ENCODE data around the gene SERGEF. TPM values are rescaled to one million over a fixed set of nuclear protein-coding genes. Genes with fewer than 3 reads are reported as not detected.
"Not testable (repeated sequence)": the region's sequence is repeated elsewhere in the genome, so short reads cannot be mapped to it uniquely, and the experiment has no call there.

The SERGEF gene
- total RNA-seq, 1 experiment from 2014 or later, result 47.0 TPM

DNA sequence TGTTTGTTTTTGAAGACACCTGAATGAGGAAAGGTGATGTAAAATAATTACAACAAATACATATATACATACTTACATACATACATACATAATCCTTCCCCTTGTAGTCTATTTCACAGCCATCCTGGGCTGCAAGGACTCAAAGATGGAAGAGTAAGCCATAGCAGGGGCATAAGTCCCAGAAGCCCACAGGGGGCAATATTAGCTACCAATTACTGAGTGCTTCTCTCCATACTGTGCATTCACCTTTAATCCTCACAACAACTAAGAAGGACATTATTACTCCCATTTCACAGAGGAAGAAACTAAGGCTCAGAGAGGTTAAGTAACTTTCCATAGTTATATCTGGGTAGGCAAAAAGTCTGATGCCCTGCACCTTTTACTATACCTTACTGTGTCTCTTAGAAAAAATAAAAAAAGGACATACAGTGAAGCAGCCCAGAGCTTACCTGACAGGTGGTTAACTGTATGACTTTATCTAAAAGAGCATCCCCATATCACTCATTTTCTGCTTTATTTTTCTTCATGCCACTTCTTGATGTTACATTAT lies 2.7 kb downstream of the SERGEF start:
- DNase-seq, result peak; percentile 48
- Histone ChIP-seq H3K9me3 (ENCODE audit: low read length) (no peaks in the 10 kb centered on the region), H3K27ac (ENCODE audit: low read length) (no peak overlapping the region), H3K4me2 (ENCODE audit: low read depth, low read length, poor library complexity, severe bottlenecking) (peak overlapping the region; percentile 97), H3K9ac (ENCODE audit: low read length) (no peak overlapping the region), H3K36me3 (ENCODE audit: insufficient read depth, low read length) (peaks cover 21% of the 10 kb centered on the region), H4K20me1 (ENCODE audit: insufficient read depth, low read depth, low read length) (no peaks in the 10 kb centered on the region), H3K9me2 (replicated peaks; ENCODE audit: insufficient read depth, low read length) (no peaks in the 10 kb centered on the region), H3K27me3 (ENCODE audit: low read length) (no peaks in the 10 kb centered on the region), H3K79me2 (ENCODE audit: low read length) (peaks cover 69% of the 10 kb centered on the region), H3K4me1 (ENCODE audit: low read length) (peaks cover 38% of the 10 kb centered on the region), H2AFZ (ENCODE audit: low read length) (no peak overlapping the region), H3K4me3 (ENCODE audit: low read length) (no peak overlapping the region)

DNA sequence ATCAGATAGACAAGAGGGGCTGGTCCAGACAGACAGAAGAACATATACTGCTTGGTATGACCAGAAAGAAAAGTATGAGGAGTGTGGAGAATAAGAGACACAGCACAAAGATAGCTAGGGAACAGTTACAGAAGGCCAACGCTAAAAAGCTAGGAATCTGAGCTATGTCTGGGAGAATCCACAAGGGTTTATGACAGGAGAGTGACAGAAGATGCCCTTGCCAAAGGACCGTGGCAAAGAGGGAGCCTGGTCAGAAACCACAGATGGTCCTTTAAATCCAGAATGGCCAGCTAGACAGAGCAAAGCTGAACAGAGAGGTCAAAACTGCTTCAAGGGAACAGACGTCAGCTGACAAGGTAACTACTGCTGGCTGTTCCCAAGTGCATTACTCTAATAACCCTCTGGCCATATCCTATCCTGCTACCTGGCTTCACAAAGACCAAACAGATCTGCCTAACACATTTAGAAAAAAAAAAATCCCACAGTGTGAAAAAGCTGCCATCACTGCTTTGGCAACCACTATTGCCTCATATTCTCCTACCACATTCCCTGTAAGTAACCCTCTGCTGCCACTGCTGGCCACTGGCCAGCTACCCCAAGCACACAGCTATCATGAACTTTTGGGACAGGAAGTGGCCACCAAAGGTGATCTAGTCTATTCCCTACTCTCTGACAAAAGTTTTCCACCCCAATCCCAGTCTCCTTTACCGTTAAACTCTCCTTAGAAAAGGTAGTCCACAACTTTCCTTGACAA lies 7.3 kb downstream of the SERGEF start:
- Histone ChIP-seq H3K9me3 (ENCODE audit: low read length) (no peaks in the 10 kb centered on the region), H3K36me3 (ENCODE audit: insufficient read depth, low read length) (peaks cover 50% of the 10 kb centered on the region), H4K20me1 (ENCODE audit: insufficient read depth, low read depth, low read length) (no peaks in the 10 kb centered on the region), H3K9me2 (replicated peaks; ENCODE audit: insufficient read depth, low read length) (no peaks in the 10 kb centered on the region), H3K9ac (ENCODE audit: low read length) (no peak overlapping the region), H2AFZ (ENCODE audit: low read length) (no peak overlapping the region), H3K79me2 (ENCODE audit: low read length) (peaks cover 40% of the 10 kb centered on the region), H3K4me2 (ENCODE audit: low read depth, low read length, poor library complexity, severe bottlenecking) (no peak overlapping the region), H3K4me3 (ENCODE audit: low read length) (no peak overlapping the region), H3K27ac (ENCODE audit: low read length) (no peak overlapping the region), H3K27me3 (ENCODE audit: low read length) (no peaks in the 10 kb centered on the region), H3K4me1 (ENCODE audit: low read length) (peaks cover 4% of the 10 kb centered on the region)
- DNase-seq, result no peak

DNA sequence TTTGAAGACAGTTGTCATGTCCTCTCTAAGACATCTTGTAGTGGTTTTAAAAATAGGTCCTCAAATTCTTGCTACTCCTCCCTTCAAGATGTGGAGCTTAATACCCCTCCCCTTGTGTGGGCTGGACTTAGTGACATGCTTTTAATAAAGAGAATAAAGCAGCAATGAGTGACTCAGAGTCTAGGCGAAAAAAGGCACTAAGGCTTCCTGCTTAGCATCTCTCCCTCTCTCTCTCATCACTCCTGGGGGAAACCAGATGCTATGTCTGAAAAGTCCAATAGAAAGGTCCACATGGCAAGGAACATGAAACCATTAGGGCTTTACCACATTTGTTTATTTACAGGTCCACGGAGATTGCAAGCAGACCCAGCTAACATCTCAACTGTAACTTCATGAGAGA lies 11.7 kb downstream of the SERGEF start:
- no peak overlapping the region for H3K9ac ChIP-seq (ENCODE audit: low read length)
- peaks cover 48% of the 10 kb centered on the region for H3K36me3 ChIP-seq (ENCODE audit: insufficient read depth, low read length)
- no peaks in the 10 kb centered on the region for H3K9me2 ChIP-seq (replicated peaks; ENCODE audit: insufficient read depth, low read length)
- no peaks in the 10 kb centered on the region for H3K79me2 ChIP-seq (ENCODE audit: low read length)
- H2AFZ ChIP-seq (ENCODE audit: low read length), result no peak overlapping the region
- no peak overlapping the region for H3K4me2 ChIP-seq (ENCODE audit: low read depth, low read length, poor library complexity, severe bottlenecking)
- no peaks in the 10 kb centered on the region for H3K27me3 ChIP-seq (ENCODE audit: low read length)
- no peak overlapping the region for H3K4me3 ChIP-seq (ENCODE audit: low read length)
- H4K20me1 ChIP-seq (ENCODE audit: insufficient read depth, low read depth, low read length), result no peaks in the 10 kb centered on the region
- no peaks in the 10 kb centered on the region for H3K4me1 ChIP-seq (ENCODE audit: low read length)
- no peaks in the 10 kb centered on the region for H3K9me3 ChIP-seq (ENCODE audit: low read length)
- no peak overlapping the region for H3K27ac ChIP-seq (ENCODE audit: low read length)
- DNase-seq, result no peak

- Histone ChIP-seq H3K27ac (ENCODE audit: low read length) (no peak overlapping the region), H3K4me2 (ENCODE audit: low read depth, low read length, poor library complexity, severe bottlenecking) (no peak overlapping the region)
Observed at GRCh38 chr11:18000760-18001159, 12.1 kb downstream of the SERGEF start.

DNA sequence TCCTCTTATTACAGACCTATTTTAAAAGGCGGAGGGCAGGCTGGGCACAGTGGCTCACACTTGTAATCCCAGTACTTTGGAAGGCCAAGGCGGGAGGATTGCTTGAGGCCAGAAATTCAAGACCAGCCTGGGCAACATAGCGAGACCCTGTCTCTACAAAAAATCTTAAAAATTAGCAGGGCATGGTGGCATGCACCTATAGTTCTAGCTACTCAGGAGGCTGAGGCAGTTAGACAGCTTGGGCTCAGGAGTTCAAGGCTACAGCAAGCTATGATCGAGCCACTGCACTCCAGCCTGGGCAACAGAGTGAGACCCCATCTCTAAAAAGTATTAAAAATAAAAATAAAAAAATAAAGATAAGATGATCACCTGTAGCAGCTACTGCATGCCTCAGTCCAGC lies 12.7 kb downstream of the SERGEF start:
- H2AFZ ChIP-seq (ENCODE audit: low read length); H4K20me1 ChIP-seq (ENCODE audit: insufficient read depth, low read depth, low read length); H3K4me3 ChIP-seq (ENCODE audit: low read length); H3K9me3 ChIP-seq (ENCODE audit: low read length); H3K27me3 ChIP-seq (ENCODE audit: low read length); H3K9ac ChIP-seq (ENCODE audit: low read length); H3K79me2 ChIP-seq (ENCODE audit: low read length); H3K27ac ChIP-seq (ENCODE audit: low read length); H3K9me2 ChIP-seq (replicated peaks; ENCODE audit: insufficient read depth, low read length); H3K4me2 ChIP-seq (ENCODE audit: low read depth, low read length, poor library complexity, severe bottlenecking); DNase-seq; H3K4me1 ChIP-seq (ENCODE audit: low read length): not testable (repeated sequence)
- peaks cover 46% of the 10 kb centered on the region for H3K36me3 ChIP-seq (ENCODE audit: insufficient read depth, low read length)

More at GRCh38 chr11:18000760-18001159, 12.1 kb downstream of the SERGEF start:
- H3K4me3 ChIP-seq (ENCODE audit: low read length), result no peak overlapping the region
- peaks cover 50% of the 10 kb centered on the region for H3K36me3 ChIP-seq (ENCODE audit: insufficient read depth, low read length)
- H2AFZ ChIP-seq (ENCODE audit: low read length), result no peak overlapping the region
- H3K27me3 ChIP-seq (ENCODE audit: low read length), result no peaks in the 10 kb centered on the region
- H3K4me1 ChIP-seq (ENCODE audit: low read length), result no peaks in the 10 kb centered on the region
- no peaks in the 10 kb centered on the region for H4K20me1 ChIP-seq (ENCODE audit: insufficient read depth, low read depth, low read length)
- no peaks in the 10 kb centered on the region for H3K9me3 ChIP-seq (ENCODE audit: low read length)
- H3K79me2 ChIP-seq (ENCODE audit: low read length), result no peaks in the 10 kb centered on the region
- no peaks in the 10 kb centered on the region for H3K9me2 ChIP-seq (replicated peaks; ENCODE audit: insufficient read depth, low read length)
- H3K9ac ChIP-seq (ENCODE audit: low read length), result no peak overlapping the region
- no peak for DNase-seq

- no peaks in the 10 kb centered on the region for H3K27me3 ChIP-seq (ENCODE audit: low read length)
- no peak overlapping the region for H3K4me3 ChIP-seq (ENCODE audit: low read length)
- peaks cover 26% of the 10 kb centered on the region; the same call in 1 of the 2 replicates for H3K36me3 ChIP-seq (ENCODE audit: insufficient read depth, low read length)
- H3K4me1 ChIP-seq (ENCODE audit: low read length), result peaks cover 5% of the 10 kb centered on the region
- DNase-seq, result no peak
- no peaks in the 10 kb centered on the region for H4K20me1 ChIP-seq (ENCODE audit: insufficient read depth, low read depth, low read length)
- H3K79me2 ChIP-seq (ENCODE audit: low read length), result peaks cover 8% of the 10 kb centered on the region; the same call in 1 of the 2 replicates
- H2AFZ ChIP-seq (ENCODE audit: low read length), result no peak overlapping the region
- H3K9ac ChIP-seq (ENCODE audit: low read length), result no peak overlapping the region
- H3K9me2 ChIP-seq (replicated peaks; ENCODE audit: insufficient read depth, low read length), result no peaks in the 10 kb centered on the region
- H3K4me2 ChIP-seq (ENCODE audit: low read depth, low read length, poor library complexity, severe bottlenecking), result no peak overlapping the region
- H3K9me3 ChIP-seq (ENCODE audit: low read length), result no peaks in the 10 kb centered on the region
- H3K27ac ChIP-seq (ENCODE audit: low read length), result no peak overlapping the region
Observed at GRCh38 chr11:17992916-17993315, 19.9 kb downstream of the SERGEF start.

DNA sequence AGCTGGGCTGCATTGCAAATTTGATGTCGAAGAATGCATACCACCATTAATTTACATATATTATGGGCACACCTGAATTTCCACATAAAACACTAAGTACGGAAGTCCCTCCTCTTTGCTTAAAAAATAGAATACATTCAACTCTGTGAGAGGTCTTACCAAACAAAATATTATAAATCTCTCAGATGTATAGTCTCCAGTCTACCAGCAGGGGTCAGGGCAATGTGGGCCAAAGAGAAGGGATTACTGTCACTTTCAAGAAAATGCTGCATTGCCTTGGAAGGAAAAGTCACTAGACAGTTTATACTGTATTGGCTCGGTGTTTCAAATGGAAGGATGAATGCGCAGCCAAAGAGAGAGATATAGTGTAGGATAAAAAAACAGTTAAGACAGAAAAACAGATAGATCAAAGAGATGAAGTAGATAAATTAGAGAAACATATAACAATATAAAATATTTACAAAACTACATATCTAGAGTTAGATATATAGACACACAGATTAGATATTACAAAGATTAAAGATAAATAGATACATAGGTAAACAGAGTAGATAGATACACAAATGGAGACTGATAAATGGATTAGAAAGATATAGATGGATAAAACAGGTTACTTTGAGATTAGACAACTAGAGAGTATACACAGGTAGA lies 20.9 kb downstream of the SERGEF start:
- H3K27me3 ChIP-seq (ENCODE audit: low read length), result no peaks in the 10 kb centered on the region
- H3K27ac ChIP-seq (ENCODE audit: low read length), result no peak overlapping the region
- no peak overlapping the region for H2AFZ ChIP-seq (ENCODE audit: low read length)
- H3K9me2 ChIP-seq (replicated peaks; ENCODE audit: insufficient read depth, low read length), result no peaks in the 10 kb centered on the region
- H3K4me2 ChIP-seq (ENCODE audit: low read depth, low read length, poor library complexity, severe bottlenecking), result no peak overlapping the region
- peak; percentile 83 for DNase-seq
- H3K4me1 ChIP-seq (ENCODE audit: low read length), result peaks cover 5% of the 10 kb centered on the region
- peaks cover 11% of the 10 kb centered on the region; the same call in 1 of the 2 replicates for H3K79me2 ChIP-seq (ENCODE audit: low read length)
- no peaks in the 10 kb centered on the region for H3K9me3 ChIP-seq (ENCODE audit: low read length)
- peaks cover 36% of the 10 kb centered on the region for H3K36me3 ChIP-seq (ENCODE audit: insufficient read depth, low read length)
- H3K4me3 ChIP-seq (ENCODE audit: low read length), result no peak overlapping the region
- no peaks in the 10 kb centered on the region for H4K20me1 ChIP-seq (ENCODE audit: insufficient read depth, low read depth, low read length)
- H3K9ac ChIP-seq (ENCODE audit: low read length), result no peak overlapping the region

DNA sequence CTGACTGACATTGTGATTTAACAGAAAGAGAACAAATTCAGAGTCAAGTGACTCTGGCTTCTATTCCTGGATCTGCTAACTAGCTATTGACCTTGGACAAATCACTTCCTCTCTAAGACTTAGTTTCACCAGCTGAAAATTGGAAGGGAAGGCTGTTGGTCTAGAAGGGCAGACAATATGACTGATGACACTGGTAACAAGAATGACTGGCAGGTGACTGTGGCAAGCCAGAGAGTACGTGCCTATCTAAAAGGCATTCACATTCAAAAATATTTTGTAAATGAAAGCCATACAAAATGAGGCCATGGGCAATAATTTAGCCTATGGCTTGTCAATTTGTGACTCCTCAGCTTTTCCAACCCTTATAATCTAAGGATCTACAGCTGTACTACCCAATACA lies 23.5 kb downstream of the SERGEF start:
- Histone ChIP-seq H3K36me3 (ENCODE audit: insufficient read depth, low read length) (peaks cover 56% of the 10 kb centered on the region), H3K27ac (ENCODE audit: low read length) (no peak overlapping the region), H2AFZ (ENCODE audit: low read length) (no peak overlapping the region), H3K4me1 (ENCODE audit: low read length) (peaks cover 5% of the 10 kb centered on the region), H4K20me1 (ENCODE audit: insufficient read depth, low read depth, low read length) (no peaks in the 10 kb centered on the region), H3K27me3 (ENCODE audit: low read length) (no peaks in the 10 kb centered on the region), H3K4me2 (ENCODE audit: low read depth, low read length, poor library complexity, severe bottlenecking) (no peak overlapping the region), H3K9me3 (ENCODE audit: low read length) (no peaks in the 10 kb centered on the region), H3K79me2 (ENCODE audit: low read length) (peaks cover 11% of the 10 kb centered on the region; the same call in 1 of the 2 replicates), H3K9ac (ENCODE audit: low read length) (no peak overlapping the region), H3K9me2 (replicated peaks; ENCODE audit: insufficient read depth, low read length) (no peaks in the 10 kb centered on the region), H3K4me3 (ENCODE audit: low read length) (no peak overlapping the region)
- no peak for DNase-seq

All from Karpas-422 (cell line).